Muscle of arm (tissue), 12 donors: ENCODE measurements around the gene LRBA. TPM values are rescaled to one million over a fixed set of nuclear protein-coding genes. Genes with fewer than 3 reads are reported as not detected.

Source experiments
- DNase-seq: peaks from one replicate; pipeline ENCODE4 v3.0.0-alpha.2; 2013
- polyA plus RNA-seq, 12 donors: library from polyadenylated mRNA; unstranded; fragments of 120-200 nt; gene quantifications; one replicate each; pipeline ENCODE4 v1.2.1, GENCODE V29; 2013; ENCODE audit not compliant: insufficient read length in 12 of 12

The LRBA gene
- polyA plus RNA-seq, 12 donors, result 20.1 to 39.7 (median 24.1) TPM; not detected in 1

DNA sequence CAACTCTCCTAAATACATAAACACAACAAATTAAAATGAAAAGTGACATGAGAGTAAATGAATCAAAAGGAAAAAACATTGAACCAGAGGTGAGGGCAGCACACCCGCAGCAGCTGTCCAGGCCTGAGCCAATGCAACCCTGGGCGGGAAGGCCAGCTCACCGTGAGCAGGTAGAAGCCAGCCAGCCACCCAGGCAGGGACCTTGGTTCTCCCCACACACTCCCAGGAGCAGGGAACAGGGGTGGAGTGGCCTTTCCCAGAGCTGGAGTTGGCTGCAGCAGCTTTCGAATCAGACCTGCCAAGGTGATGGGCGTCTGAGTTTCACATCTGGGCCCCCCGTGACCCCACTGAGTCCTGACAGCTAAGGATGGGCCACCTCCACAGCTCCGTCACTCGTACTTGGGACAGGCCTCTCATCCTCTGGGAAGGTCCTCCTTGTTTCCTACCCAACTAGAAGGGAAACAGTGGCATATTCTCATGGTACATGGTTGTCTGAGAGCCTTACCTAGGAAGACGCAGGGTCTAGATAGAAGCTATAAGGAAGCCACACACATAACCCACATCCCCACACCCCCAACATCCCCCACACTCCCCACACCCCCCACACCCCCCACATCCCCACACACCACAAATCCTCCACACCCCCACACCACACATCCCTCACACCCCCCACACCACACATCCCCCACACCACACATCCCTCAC, 764.6 kb downstream of the LRBA start:
- no peak for DNase-seq

- no peak for DNase-seq
These were observed 766.9 kb downstream of the LRBA start for GRCh38 chr4:150248181-150248580.

- DNase-seq, result no peak
These were observed 767.9 kb downstream of the LRBA start for GRCh38 chr4:150247184-150247583.

- DNase-seq, result no peak
These were observed 770.5 kb downstream of the LRBA start for GRCh38 chr4:150244600-150244999.

DNA sequence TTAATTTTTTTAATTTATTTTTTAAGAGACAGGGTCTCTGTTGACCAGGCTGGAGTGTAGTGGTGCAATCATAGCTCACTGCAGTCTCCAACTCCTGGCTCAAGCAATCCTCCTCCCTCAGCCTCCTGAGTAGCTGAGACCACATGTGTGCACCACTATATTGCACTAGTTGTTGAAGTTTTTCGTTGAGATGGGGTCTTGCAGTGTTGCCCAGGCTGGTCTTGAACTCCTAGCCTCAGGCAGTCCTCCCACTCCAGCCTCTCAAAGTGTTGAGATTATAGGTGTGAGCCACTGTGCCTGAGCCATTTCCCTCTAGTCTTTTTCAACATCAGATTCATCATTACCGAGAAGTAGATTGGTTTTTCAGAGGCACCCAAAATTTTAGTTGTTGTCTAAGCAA, 771.2 kb downstream of the LRBA start:
- DNase-seq, result no peak

DNA sequence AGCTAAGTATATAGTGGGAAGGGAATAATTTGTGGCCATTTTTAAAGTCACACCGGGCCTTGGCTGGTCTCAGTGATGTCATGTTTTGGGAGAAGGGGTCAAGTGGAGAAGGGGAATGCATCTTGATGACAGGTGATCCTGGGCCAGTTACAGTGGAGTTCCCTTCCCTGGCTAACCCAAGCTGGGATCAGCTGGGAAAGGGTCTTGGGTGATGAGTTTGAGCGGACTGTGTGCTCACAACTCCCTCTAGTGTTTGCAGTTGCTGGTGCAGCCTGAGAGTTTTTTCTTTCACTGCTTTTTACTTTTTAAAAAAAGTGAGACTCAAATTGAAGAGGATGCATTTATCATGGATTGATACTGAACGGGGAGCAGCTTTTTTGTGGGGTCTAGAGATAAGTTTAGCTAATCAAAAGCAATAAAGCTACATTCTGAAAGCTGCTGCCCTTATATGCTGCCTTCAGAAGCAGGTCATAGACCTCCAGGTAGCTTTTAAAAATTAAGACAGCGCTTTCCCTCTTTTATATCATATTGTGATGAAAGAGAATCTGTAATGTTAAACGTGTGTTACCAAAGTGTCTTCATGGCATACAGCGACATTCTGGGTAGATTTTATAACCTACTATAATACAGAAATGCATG, 772.1 kb downstream of the LRBA start:
- DNase-seq, result no peak

DNA sequence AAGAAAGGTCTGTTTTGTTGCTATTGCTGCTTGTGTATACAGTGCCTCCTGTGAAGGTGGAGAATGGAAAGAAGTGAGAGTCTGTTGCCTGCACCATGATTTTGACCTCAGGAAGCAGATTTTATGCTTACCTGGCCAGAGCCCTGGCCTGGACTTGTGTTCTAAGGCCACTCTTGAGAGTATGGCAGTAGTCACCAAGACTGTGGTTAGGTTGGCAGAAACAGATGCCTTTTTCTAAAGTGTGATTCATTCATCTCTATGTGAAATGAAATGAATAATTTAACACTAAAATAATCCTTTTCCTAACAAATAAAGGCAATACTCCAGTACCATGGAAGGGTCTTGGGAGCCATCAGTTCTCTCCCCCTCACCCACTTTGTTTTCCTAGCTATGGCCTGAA, 775.1 kb downstream of the LRBA start:
- DNase-seq, result no peak

GRCh38 chr4:150238591-150238990, 776.5 kb downstream of the LRBA start:
- DNase-seq, result no peak

- DNase-seq, result no peak
These were observed 777.8 kb downstream of the LRBA start for GRCh38 chr4:150237110-150237872.

DNA sequence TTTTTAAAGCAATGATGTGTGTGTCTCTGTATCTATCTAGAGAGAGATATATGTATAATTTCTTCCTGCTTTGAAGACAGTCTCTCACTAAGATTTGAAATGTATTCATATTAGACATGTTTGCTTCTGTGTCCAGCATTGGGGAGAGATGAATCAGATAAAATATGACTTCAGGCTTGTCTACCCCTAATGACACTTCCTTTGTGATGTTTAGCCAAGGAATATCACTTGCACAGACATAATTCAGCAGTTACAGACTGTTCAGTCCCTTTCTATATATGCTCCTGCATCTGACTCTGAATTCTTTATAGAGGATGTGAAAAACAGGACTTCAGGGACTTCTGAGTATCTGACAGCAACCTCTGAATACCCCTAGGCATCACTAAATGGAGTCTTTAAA, 778.5 kb downstream of the LRBA start:
- no peak for DNase-seq

DNA sequence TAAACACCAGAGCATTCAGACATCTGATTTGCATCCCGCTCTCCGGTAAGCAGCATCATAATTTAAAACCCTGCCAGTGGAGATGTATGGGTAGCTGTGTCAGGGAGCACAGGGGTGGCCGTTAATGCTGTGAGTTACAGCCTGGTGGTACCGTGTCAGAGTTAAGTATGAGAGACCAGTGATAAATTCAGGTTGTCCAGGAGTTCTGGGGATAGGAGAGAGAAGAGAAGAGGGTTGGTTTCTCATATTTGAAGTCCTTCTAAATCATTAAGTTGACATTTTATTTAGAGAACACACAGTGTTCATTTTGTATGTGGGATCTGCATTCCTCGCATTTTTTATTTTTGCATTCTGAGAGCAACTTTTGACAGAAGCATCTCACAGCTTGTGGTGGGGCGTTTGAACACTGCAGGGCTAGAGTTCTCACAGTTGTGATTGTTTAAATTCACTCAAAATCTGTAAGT, 779.2 kb downstream of the LRBA start:
- no peak for DNase-seq

GRCh38 chr4:150235317-150235716, 779.8 kb downstream of the LRBA start:
- no peak for DNase-seq

DNA sequence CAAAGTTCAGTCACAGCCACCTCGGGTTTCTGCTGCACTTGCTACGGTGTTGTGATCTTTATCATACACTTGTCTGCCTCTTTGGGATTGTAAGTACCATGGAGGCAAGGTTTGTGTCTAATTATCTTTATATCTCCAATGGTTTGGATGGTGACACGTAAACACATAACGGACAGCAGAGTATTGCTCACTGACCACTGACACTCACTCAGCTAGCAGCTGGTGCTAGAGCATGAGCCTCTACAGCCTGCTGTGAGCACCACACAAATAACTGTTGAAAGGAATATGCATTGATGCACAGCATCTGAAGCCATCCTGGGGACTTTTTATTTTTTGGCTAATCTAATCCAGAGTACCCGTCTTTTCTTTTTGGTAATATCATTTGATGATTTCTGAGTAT, 780.8 kb downstream of the LRBA start:
- no peak for DNase-seq

DNA sequence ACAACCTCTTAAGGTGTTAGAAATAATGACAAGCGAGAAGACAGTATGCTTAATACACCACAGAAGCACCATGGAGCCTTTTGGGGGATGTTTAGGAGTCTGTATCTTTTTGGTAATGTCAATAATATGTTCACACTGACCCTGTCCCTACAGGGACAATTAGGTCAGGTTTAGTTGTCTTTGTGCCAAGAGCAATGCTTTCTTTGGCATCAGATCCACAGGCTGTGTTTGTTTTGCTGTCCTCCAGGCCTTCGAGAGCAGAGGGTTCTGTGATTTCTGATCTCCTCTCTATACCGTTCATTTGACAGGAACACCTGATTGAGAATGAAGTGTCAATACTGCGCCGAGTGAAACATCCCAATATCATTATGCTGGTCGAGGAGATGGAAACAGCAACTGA, 783.1 kb downstream of the LRBA start:
- DNase-seq, result no peak

DNA sequence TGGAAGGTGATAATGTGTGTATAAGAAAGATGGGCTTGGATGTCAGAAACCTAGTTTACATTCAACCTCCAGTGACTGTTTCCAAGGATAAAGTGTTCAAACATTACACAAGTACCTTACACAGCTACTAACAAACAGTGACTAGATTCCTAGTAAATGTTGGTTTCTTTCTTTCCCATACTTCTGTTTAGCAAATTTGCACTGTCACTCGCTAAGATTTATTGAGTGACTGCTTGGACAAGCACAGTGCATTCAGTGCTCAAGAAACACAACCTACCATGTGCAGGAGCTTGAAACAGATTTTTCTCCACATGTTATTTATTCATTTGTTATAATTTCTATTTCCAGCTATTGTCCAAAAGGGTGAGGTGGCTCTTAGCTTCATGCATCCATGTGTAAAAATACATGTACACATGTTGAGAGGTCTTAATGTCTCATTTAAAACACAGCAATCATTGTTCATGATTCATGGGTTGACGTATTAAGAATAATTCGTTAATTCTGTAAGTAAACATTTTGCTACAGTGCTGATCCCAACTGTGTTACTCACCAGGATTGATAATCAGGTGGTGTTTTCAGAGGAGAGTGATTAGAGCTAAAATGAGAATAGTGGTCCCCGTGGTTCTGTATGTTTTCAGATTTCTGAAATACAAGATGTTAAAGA, 783.8 kb downstream of the LRBA start:
- no peak for DNase-seq

DNA sequence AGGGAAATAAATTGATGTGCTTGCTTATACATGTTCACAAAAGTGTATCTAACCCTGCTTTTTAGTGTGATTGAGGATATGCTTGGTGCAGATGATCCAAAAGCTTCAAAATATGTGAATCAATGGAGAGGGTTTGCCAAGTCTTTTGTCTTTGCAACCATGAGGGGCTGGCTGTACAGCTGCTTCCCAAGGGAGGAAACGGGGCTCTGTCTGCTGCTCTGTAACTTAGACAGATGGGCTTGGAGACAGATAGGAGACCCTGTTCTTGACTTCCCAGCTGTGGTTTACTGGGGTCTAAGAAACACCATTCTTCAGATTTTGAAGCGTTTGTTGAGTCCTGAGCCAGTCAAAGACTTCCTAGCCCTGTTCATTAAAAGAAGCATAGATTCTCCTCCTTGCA, 784.5 kb downstream of the LRBA start:
- no peak for DNase-seq

DNA sequence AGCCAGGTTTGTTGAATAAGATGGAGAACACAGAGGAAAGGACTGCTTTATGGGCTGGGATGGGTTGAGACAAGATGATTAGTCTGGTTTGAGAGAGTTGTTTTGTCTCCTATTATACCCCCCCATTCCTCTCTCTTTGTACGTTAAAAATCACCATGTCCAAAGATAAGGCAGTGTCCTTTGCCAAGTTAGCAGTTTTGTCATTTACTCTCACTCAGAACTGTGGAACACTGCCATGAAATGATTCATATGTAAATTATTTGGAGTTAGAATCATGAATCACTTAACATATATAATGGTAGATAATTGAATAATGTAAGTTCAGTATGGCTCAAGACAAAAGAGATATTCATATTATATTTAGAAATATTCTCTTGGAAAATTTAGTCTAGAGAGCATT, 785.6 kb downstream of the LRBA start:
- DNase-seq, result no peak

- no peak for DNase-seq
These were observed 790.0 kb downstream of the LRBA start for GRCh38 chr4:150224896-150225591.

DNA sequence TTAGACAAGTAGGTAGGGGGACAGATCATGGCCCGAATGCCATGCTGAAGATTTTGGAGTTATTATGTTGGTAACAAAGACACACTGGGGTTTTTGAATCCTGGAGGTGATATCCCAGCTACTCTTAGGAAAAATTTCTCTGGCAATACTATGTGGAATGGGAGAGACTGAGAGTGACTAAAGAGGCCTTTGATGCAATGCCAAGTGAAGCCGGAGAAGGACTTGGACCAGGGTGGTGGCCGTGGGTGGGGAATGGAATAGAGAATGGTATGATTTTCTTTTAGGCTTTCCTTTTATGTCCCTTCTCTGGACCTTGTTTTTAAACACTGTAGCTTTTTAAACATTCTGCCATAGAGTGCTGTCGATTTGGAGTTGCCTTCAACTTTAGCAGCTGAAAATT, 795.2 kb downstream of the LRBA start:
- no peak for DNase-seq

DNA sequence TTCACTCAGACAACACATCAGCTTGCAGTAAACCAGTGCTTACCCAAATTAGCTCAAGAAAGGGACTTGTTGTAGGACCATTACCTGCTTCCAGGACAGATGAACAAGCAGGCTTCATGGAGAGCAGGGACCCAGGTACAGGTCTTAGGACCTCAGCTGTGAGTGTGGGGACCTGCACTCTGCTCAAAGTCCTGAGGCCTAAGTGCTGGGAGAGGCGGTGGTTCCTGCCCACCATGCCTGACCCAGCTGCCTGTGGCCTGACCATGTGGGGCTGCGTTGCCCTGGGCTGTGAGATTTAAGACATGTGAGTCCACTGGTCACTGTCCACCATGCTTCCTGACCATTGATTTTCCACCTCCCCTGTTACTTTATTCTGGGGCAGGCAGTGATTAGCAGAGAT, 796.6 kb downstream of the LRBA start:
- no peak for DNase-seq

GRCh38 chr4:150217808-150218207, 797.3 kb downstream of the LRBA start:
- no peak for DNase-seq

DNA sequence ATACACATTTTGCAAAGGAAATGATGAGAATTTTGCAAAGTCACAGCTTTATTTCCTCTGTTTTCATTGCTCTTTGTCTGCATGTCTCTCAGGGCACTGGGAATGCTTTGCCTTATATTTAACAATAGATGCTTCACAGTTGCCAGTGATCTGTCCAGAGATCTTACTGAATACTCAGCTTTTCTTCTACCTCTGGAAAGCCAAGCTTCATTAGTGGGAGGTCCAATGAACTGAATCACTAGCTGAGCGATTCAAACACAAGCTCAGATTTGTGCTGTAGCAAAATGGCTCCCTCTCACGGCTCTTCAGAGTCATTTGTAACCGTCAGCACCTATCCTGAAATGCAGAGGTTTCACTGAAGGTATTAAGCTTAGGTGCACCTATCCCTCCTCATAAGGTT, 797.9 kb downstream of the LRBA start:
- peak; percentile 41 for DNase-seq
